Hepatocyte (in vitro differentiated cells): ENCODE results near the gene KLF13. TPM values are rescaled to one million over a fixed set of nuclear protein-coding genes. Genes with fewer than 3 reads are reported as not detected.

Source experiments
- DNase-seq: peaks from one replicate; pipeline ENCODE4 v3.0.0-alpha.2; 2016; ENCODE audit warnings: low spot score
- H2AFZ ChIP-seq: fragments of 200-600 bp; sonication (generic); 2 replicates; pipeline ENCODE4 v1.6.0; 2016; ENCODE audit warnings: antibody characterized with exemption, mild to moderate bottlenecking
- H3K27ac ChIP-seq: fragments of 200-600 bp; sonication (generic); 2 replicates; pipeline ENCODE4 v1.5.1; 2016; ENCODE audit warnings: mild to moderate bottlenecking
- H3K27me3 ChIP-seq: fragments of 200-600 bp; sonication (generic); 2 replicates; pipeline ENCODE4 v1.6.1; 2016
- H3K36me3 ChIP-seq: fragments of 200-600 bp; sonication (generic); replicated peaks from 2 replicates; pipeline ENCODE4 v1.5.1; 2016; ENCODE audit warnings: low read depth; ENCODE audit not compliant: insufficient read depth
- H3K4me1 ChIP-seq: fragments of 200-600 bp; sonication (generic); 2 replicates; pipeline ENCODE4 v1.5.1; 2016; ENCODE audit warnings: mild to moderate bottlenecking, moderate library complexity; ENCODE audit not compliant: insufficient read depth
- H3K4me2 ChIP-seq: fragments of 200-600 bp; sonication (generic); 2 replicates; pipeline ENCODE4 v1.6.0; 2016
- H3K4me3 ChIP-seq: fragments of 200-600 bp; sonication (generic); 2 replicates; pipeline ENCODE4 v1.5.1; 2016; ENCODE audit warnings: mild to moderate bottlenecking
- H3K79me2 ChIP-seq: fragments of 200-600 bp; sonication (generic); 2 replicates; pipeline ENCODE4 v1.6.0; 2017; ENCODE audit warnings: mild to moderate bottlenecking
- H3K9me2 ChIP-seq: fragments of 200-600 bp; sonication (generic); replicated peaks from 2 replicates; pipeline ENCODE4 v1.6.0; 2017; ENCODE audit warnings: mild to moderate bottlenecking; ENCODE audit not compliant: insufficient read depth
- H3K9me3 ChIP-seq: fragments of 200-600 bp; sonication (generic); 2 replicates; pipeline ENCODE4 v1.5.1; 2016; ENCODE audit warnings: low read depth, mild to moderate bottlenecking
- H4K20me1 ChIP-seq: fragments of 200-600 bp; sonication (generic); 2 replicates; pipeline ENCODE4 v1.6.0; 2016; ENCODE audit warnings: mild to moderate bottlenecking; ENCODE audit not compliant: insufficient read depth, poor library complexity, severe bottlenecking
- CTCF ChIP-seq: fragments of 200-600 bp; sonication (generic); IDR thresholded peaks from 2 replicates; pipeline ENCODE4 v1.5.1; 2016; ENCODE audit warnings: antibody characterized with exemption, mild to moderate bottlenecking; ENCODE audit not compliant: poor library complexity
- EZH2 ChIP-seq: fragments of 200-600 bp; sonication (generic); IDR thresholded peaks from 2 replicates; pipeline ENCODE4 v1.6.1; 2016; ENCODE audit warnings: antibody characterized with exemption, mild to moderate bottlenecking, borderline replicate concordance
- EZH2phosphoT487 ChIP-seq: fragments of 200-600 bp; sonication (generic); IDR thresholded peaks from one replicate; pipeline ENCODE4 v1.6.1; 2018; ENCODE audit warnings: antibody characterized with exemption, mild to moderate bottlenecking, low read depth, moderate library complexity; ENCODE audit not compliant: unreplicated experiment, severe bottlenecking
- WGBS: methylation state at CpG from one replicate; pipeline ENCODE4 v1.1.6; 2016; ENCODE audit warnings: low lambda C conversion rate; ENCODE audit errors: missing lambda C conversion rate; 5-methylcytosine and 5-hydroxymethylcytosine counted together
- polyA plus RNA-seq: library from polyadenylated mRNA; unstranded; fragments of >200 nt; fragmentation: Nextera tagmentation; extraction: Ambion mirVana; gene quantifications from 2 replicates; pipeline ENCODE4 v1.2.1, GENCODE V29; 2016
- total RNA-seq: library from RNA; depleted of rRNA; stranded (reverse); fragments of >200 nt; gene quantifications from 2 replicates; pipeline ENCODE4 v1.2.3, GENCODE V29; 2014

KLF13 gene
- total and polyA plus RNA-seq, 2 experiments from 2014 or later, result 32.7 to 51.2 TPM

GRCh38 chr15:31365655-31366127, 39.1 kb downstream of the KLF13 start:
- H4K20me1 ChIP-seq, result peaks cover 35% of the 10 kb centered on the region
- H3K4me3 ChIP-seq, result no peak overlapping the region
- H3K36me3 ChIP-seq, result no peaks in the 10 kb centered on the region
- peaks cover 46% of the 10 kb centered on the region for H3K4me1 ChIP-seq
- WGBS, result 21% methylated on average over 14 of the region's 22 CpGs
- DNase-seq, result peak; percentile 93
- H3K79me2 ChIP-seq, result peaks cover 90% of the 10 kb centered on the region
- no peak overlapping the region for H2AFZ ChIP-seq
- H3K9me3 ChIP-seq, result no peaks in the 10 kb centered on the region
- peak overlapping the region; percentile 79 for H3K27ac ChIP-seq
- no peaks in the 10 kb centered on the region for H3K9me2 ChIP-seq
- TF ChIP-seq EZH2phosphoT487, result no peak
- no peak for TF ChIP-seq EZH2
- peak; percentile 53 for TF ChIP-seq CTCF
- H3K4me2 ChIP-seq, result peak overlapping the region; percentile 75
- no peaks in the 10 kb centered on the region for H3K27me3 ChIP-seq

- H3K36me3 ChIP-seq, result no peaks in the 10 kb centered on the region
- H3K9me2 ChIP-seq, result no peaks in the 10 kb centered on the region
- TF ChIP-seq EZH2phosphoT487 (no peak), CTCF (no peak), EZH2 (no peak)
- H2AFZ ChIP-seq, result no peak overlapping the region
- H3K4me2 ChIP-seq, result peak overlapping the region; percentile 75
- peaks cover 90% of the 10 kb centered on the region for H3K79me2 ChIP-seq
- peaks cover 41% of the 10 kb centered on the region for H3K4me1 ChIP-seq
- peaks cover 33% of the 10 kb centered on the region for H4K20me1 ChIP-seq
- H3K27me3 ChIP-seq, result no peaks in the 10 kb centered on the region
- WGBS, result 48% methylated on average over 7 of the region's 7 CpGs
- no peak for DNase-seq
- H3K9me3 ChIP-seq, result no peaks in the 10 kb centered on the region
- H3K27ac ChIP-seq, result peak overlapping the region; percentile 72
- no peak overlapping the region for H3K4me3 ChIP-seq
Measured at GRCh38 chr15:31366169-31366734, 39.6 kb downstream of the KLF13 start.

- Histone ChIP-seq H3K36me3 (no peaks in the 10 kb centered on the region), H2AFZ (no peak overlapping the region), H3K4me3 (no peak overlapping the region), H3K27me3 (no peaks in the 10 kb centered on the region), H4K20me1 (peaks cover 24% of the 10 kb centered on the region), H3K79me2 (peaks cover 89% of the 10 kb centered on the region), H3K4me2 (peak overlapping the region; percentile 75), H3K4me1 (peaks cover 35% of the 10 kb centered on the region), H3K9me2 (no peaks in the 10 kb centered on the region), H3K27ac (peak overlapping the region; percentile 72), H3K9me3 (no peaks in the 10 kb centered on the region)
- 87% methylated on average over 11 of the region's 11 CpGs for WGBS
- no peak for DNase-seq
- TF ChIP-seq EZH2 (no peak), EZH2phosphoT487 (no peak), CTCF (no peak)
Measured at GRCh38 chr15:31367021-31367729, 40.5 kb downstream of the KLF13 start.
